ENCODE measurements around the gene MDK. TPM values are rescaled to one million over a fixed set of nuclear protein-coding genes. Genes with fewer than 3 reads are reported as not detected.

The MDK gene
- total RNA-seq, 1 donor from 2014 or later: 600 TPM

GRCh38 chr11:46364056-46364455 is 17.4 kb upstream of the MDK start:
- H3K27ac ChIP-seq: no peak overlapping the region
- peaks cover 4% of the 10 kb centered on the region for H3F3A ChIP-seq (ENCODE audit: low read depth)
- peaks cover 44% of the 10 kb centered on the region for H3K4me1 Mint-ChIP-seq
- peaks cover 68% of the 10 kb centered on the region for H4K20me1 ChIP-seq (ENCODE audit: low read depth)
- DNase-seq (ENCODE audit: low spot score): no peak
- H3K4me3 ChIP-seq: no peak overlapping the region
- H3K79me2 ChIP-seq (ENCODE audit: low read depth): peaks cover 35% of the 10 kb centered on the region
- H3K4me3 Mint-ChIP-seq: no peak overlapping the region
- no peaks in the 10 kb centered on the region for H3K27me3 ChIP-seq
- peaks cover 34% of the 10 kb centered on the region for H3K4me1 ChIP-seq
- no peaks in the 10 kb centered on the region for H3K36me3 ChIP-seq
- H3K36me3 Mint-ChIP-seq: no peaks in the 10 kb centered on the region
- TF ChIP-seq EZH2phosphoT487 (IDR thresholded peaks at IDR 0.05): no peak
- TF ChIP-seq CTCF (IDR thresholded peaks at IDR 0.05): no peak
- no peak for TF ChIP-seq EZH2 (IDR thresholded peaks at IDR 0.05)
- H3K27ac Mint-ChIP-seq: peak overlapping the region; percentile 46
- H3K27me3 Mint-ChIP-seq (ENCODE audit: insufficient read depth, low read depth): peaks cover 10% of the 10 kb centered on the region
- H3K9me3 ChIP-seq (ENCODE audit: low read depth): no peaks in the 10 kb centered on the region
- H3K9me3 Mint-ChIP-seq: no peaks in the 10 kb centered on the region
- no peak overlapping the region for H3K9ac ChIP-seq
- no peak overlapping the region for H3K4me2 ChIP-seq
- no peak overlapping the region for H2AFZ ChIP-seq (replicated peaks)

- Histone ChIP-seq H3K9ac (no peak overlapping the region), H3K4me3 (no peak overlapping the region), H3K4me1 (peaks cover 37% of the 10 kb centered on the region), H3K9me3 (ENCODE audit: low read depth) (no peaks in the 10 kb centered on the region), H3K79me2 (ENCODE audit: low read depth) (peaks cover 28% of the 10 kb centered on the region), H3K4me2 (no peak overlapping the region), H3K27ac (no peak overlapping the region), H3K36me3 (no peaks in the 10 kb centered on the region), H2AFZ (replicated peaks) (no peak overlapping the region), H3K27me3 (no peaks in the 10 kb centered on the region), H4K20me1 (ENCODE audit: low read depth) (peaks cover 71% of the 10 kb centered on the region), H3F3A (ENCODE audit: low read depth) (peaks cover 4% of the 10 kb centered on the region)
- TF ChIP-seq EZH2 (IDR thresholded peaks at IDR 0.05): no peak
- no peak for TF ChIP-seq CTCF (IDR thresholded peaks at IDR 0.05)
- TF ChIP-seq EZH2phosphoT487 (IDR thresholded peaks at IDR 0.05): no peak
- peaks cover 10% of the 10 kb centered on the region for H3K27me3 Mint-ChIP-seq (ENCODE audit: insufficient read depth, low read depth)
- no peak overlapping the region for H3K4me3 Mint-ChIP-seq
- H3K9me3 Mint-ChIP-seq: no peaks in the 10 kb centered on the region
- H3K36me3 Mint-ChIP-seq: no peaks in the 10 kb centered on the region
- peaks cover 50% of the 10 kb centered on the region for H3K4me1 Mint-ChIP-seq
- no peak overlapping the region for H3K27ac Mint-ChIP-seq
- no peak for DNase-seq (ENCODE audit: low spot score)
Measured at GRCh38 chr11:46364791-46365190, 16.7 kb upstream of the MDK start.

GRCh38 chr11:46366260-46366659 is 15.2 kb upstream of the MDK start:
- H3K27me3 Mint-ChIP-seq (ENCODE audit: insufficient read depth, low read depth): peaks cover 7% of the 10 kb centered on the region
- peaks cover 33% of the 10 kb centered on the region for H3K4me1 ChIP-seq
- H3K27ac Mint-ChIP-seq: no peak overlapping the region
- H3K9me3 Mint-ChIP-seq: no peaks in the 10 kb centered on the region
- H3K4me1 Mint-ChIP-seq: peaks cover 50% of the 10 kb centered on the region
- no peaks in the 10 kb centered on the region for H3K36me3 ChIP-seq
- no peak overlapping the region for H3K27ac ChIP-seq
- H3K36me3 Mint-ChIP-seq: no peaks in the 10 kb centered on the region
- no peak for DNase-seq (ENCODE audit: low spot score)
- no peak overlapping the region for H3K9ac ChIP-seq
- H3K4me3 Mint-ChIP-seq: no peak overlapping the region
- peaks cover 16% of the 10 kb centered on the region for H3K79me2 ChIP-seq (ENCODE audit: low read depth)
- H4K20me1 ChIP-seq (ENCODE audit: low read depth): peaks cover 70% of the 10 kb centered on the region
- TF ChIP-seq CTCF (IDR thresholded peaks at IDR 0.05) (no peak), EZH2 (IDR thresholded peaks at IDR 0.05) (no peak), EZH2phosphoT487 (IDR thresholded peaks at IDR 0.05) (no peak)
- no peak overlapping the region for H3K4me2 ChIP-seq
- no peak overlapping the region for H2AFZ ChIP-seq (replicated peaks)
- H3K27me3 ChIP-seq: no peaks in the 10 kb centered on the region
- no peaks in the 10 kb centered on the region for H3K9me3 ChIP-seq (ENCODE audit: low read depth)
- no peak overlapping the region for H3K4me3 ChIP-seq
- H3F3A ChIP-seq (ENCODE audit: low read depth): peaks cover 4% of the 10 kb centered on the region
